HG03159 (cell line): Measurements from ENCODE around the gene CNOT6.

Source experiments
- ATAC-seq: cut with Tn5 transposase; IDR thresholded peaks from one replicate; pipeline ENCODE4 v1.9.1; 2021; ENCODE audit warnings: mild to moderate bottlenecking, moderate library complexity; ENCODE audit not compliant: unreplicated experiment

Gene CNOT6

GRCh38 chr5:180598797-180599589, 104.8 kb downstream of the CNOT6 start:
- ATAC-seq = no peak

- ATAC-seq = no peak
These were observed 105.4 kb downstream of the CNOT6 start for GRCh38 chr5:180599590-180599914.

- no peak for ATAC-seq
These were observed 105.9 kb downstream of the CNOT6 start for GRCh38 chr5:180599981-180600553.

GRCh38 chr5:180600554-180601041, 106.4 kb downstream of the CNOT6 start:
- no peak for ATAC-seq

- ATAC-seq = no peak
These were observed 107.7 kb downstream of the CNOT6 start for GRCh38 chr5:180601591-180602480.

GRCh38 chr5:180602481-180603075, 108.4 kb downstream of the CNOT6 start:
- ATAC-seq = no peak

GRCh38 chr5:180603076-180603594, 109.0 kb downstream of the CNOT6 start:
- ATAC-seq = no peak

- no peak for ATAC-seq
These were observed 110.1 kb downstream of the CNOT6 start for GRCh38 chr5:180604271-180604670.

- ATAC-seq = peak; percentile 65
These were observed 111.5 kb downstream of the CNOT6 start for GRCh38 chr5:180605554-180606214.

GRCh38 chr5:180606215-180606785, 112.1 kb downstream of the CNOT6 start:
- ATAC-seq = no peak

GRCh38 chr5:180607861-180608571, 113.8 kb downstream of the CNOT6 start:
- no peak for ATAC-seq

GRCh38 chr5:180608572-180609310, 114.6 kb downstream of the CNOT6 start:
- ATAC-seq = no peak

GRCh38 chr5:180609386-180609785, 115.2 kb downstream of the CNOT6 start:
- no peak for ATAC-seq

- no peak for ATAC-seq
These were observed 115.8 kb downstream of the CNOT6 start for GRCh38 chr5:180609817-180610550.

GRCh38 chr5:180611140-180611850, 117.1 kb downstream of the CNOT6 start:
- no peak for ATAC-seq

- no peak for ATAC-seq
These were observed 118.5 kb downstream of the CNOT6 start for GRCh38 chr5:180612683-180613082.

- no peak for ATAC-seq
These were observed 119.1 kb downstream of the CNOT6 start for GRCh38 chr5:180613188-180613813.
